Endothelial cell of hepatic sinusoid (primary cell): ENCODE results near the gene NECTIN1.

Experiments
- in situ Hi-C: cut with HindIII; loops from 2 replicates; pipeline ENCODE4 v1.10.0; 2017; ENCODE audit warnings: low sequenced_read_pairs

The NECTIN1 gene

GRCh38 chr11:119626871-119627270 lies 102.1 kb downstream of the NECTIN1 start:
- in situ Hi-C loops, result no loop called here

GRCh38 chr11:119626197-119626841 lies 102.7 kb downstream of the NECTIN1 start:
- in situ Hi-C loops, result no loop called here

- in situ Hi-C loops, result no loop called here
These were observed 103.6 kb downstream of the NECTIN1 start for GRCh38 chr11:119625206-119625978.

GRCh38 chr11:119624629-119625028 lies 104.4 kb downstream of the NECTIN1 start:
- in situ Hi-C loops, result loop anchor here (25.0 kb wide), 1 partner anchor 262 kb away; no protein-coding TSS in a partner anchor

- in situ Hi-C loops, result loop anchor here (25.0 kb wide), 1 partner anchor 262 kb away; no protein-coding TSS in a partner anchor
These were observed 104.8 kb downstream of the NECTIN1 start for GRCh38 chr11:119624102-119624615.

GRCh38 chr11:119623682-119624081 lies 105.3 kb downstream of the NECTIN1 start:
- in situ Hi-C loops, result loop anchor here (25.0 kb wide), 1 partner anchor 261 kb away; no protein-coding TSS in a partner anchor

- in situ Hi-C loops, result loop anchor here (25.0 kb wide), 1 partner anchor 260 kb away; no protein-coding TSS in a partner anchor
These were observed 106.4 kb downstream of the NECTIN1 start for GRCh38 chr11:119622454-119623143.

- in situ Hi-C loops, result loop anchor here (5.0 to 25.0 kb wide), 3 partner anchors 48 to 257 kb away; no protein-coding TSS in a partner anchor
These were observed 109.3 kb downstream of the NECTIN1 start for GRCh38 chr11:119619665-119620064.

GRCh38 chr11:119618208-119618909 lies 110.6 kb downstream of the NECTIN1 start:
- in situ Hi-C loops, result loop anchor here (5.0 to 25.0 kb wide), 3 partner anchors 49 to 256 kb away; no protein-coding TSS in a partner anchor

- in situ Hi-C loops, result loop anchor here (5.0 to 25.0 kb wide), 3 partner anchors 50 to 255 kb away; no protein-coding TSS in a partner anchor
These were observed 111.7 kb downstream of the NECTIN1 start for GRCh38 chr11:119617340-119617713.

GRCh38 chr11:119616586-119617339 lies 112.2 kb downstream of the NECTIN1 start:
- in situ Hi-C loops, result loop anchor here (5.0 to 25.0 kb wide), 3 partner anchors 51 to 254 kb away; no protein-coding TSS in a partner anchor

GRCh38 chr11:119615882-119616196 lies 113.2 kb downstream of the NECTIN1 start:
- in situ Hi-C loops, result loop anchor here (5.0 to 25.0 kb wide), 3 partner anchors 51 to 254 kb away; no protein-coding TSS in a partner anchor

- in situ Hi-C loops, result loop anchor here (5.0 to 25.0 kb wide), 3 partner anchors 52 to 253 kb away; no protein-coding TSS in a partner anchor
These were observed 113.8 kb downstream of the NECTIN1 start for GRCh38 chr11:119615003-119615881.

GRCh38 chr11:119614222-119615002 lies 114.6 kb downstream of the NECTIN1 start:
- in situ Hi-C loops, result loop anchor here (5.0 to 25.0 kb wide), 3 partner anchors 53 to 252 kb away; no protein-coding TSS in a partner anchor

- in situ Hi-C loops, result loop anchor here (25.0 kb wide), 1 partner anchor 251 kb away; no protein-coding TSS in a partner anchor
These were observed 116.2 kb downstream of the NECTIN1 start for GRCh38 chr11:119612814-119613213.

GRCh38 chr11:119610836-119611426 lies 118.1 kb downstream of the NECTIN1 start:
- in situ Hi-C loops, result loop anchor here (25.0 kb wide), 1 partner anchor 249 kb away; no protein-coding TSS in a partner anchor

GRCh38 chr11:119608781-119609180 lies 120.2 kb downstream of the NECTIN1 start:
- in situ Hi-C loops, result loop anchor here (25.0 kb wide), 1 partner anchor 246 kb away; no protein-coding TSS in a partner anchor
